ENCODE data around the gene USP13. TPM values are rescaled to one million over a fixed set of nuclear protein-coding genes. Genes with fewer than 3 reads are reported as not detected.

Gene USP13
- total and polyA plus RNA-seq, 2 of the 13 experiments (the other 11 are each of a cell fraction or from before 2014, with no cell fraction given), result 15.9 to 36.7 TPM

GRCh38 chr3:179739816-179740594, 87.2 kb downstream of the USP13 start (continued):
- TF ChIP-seq HIC2 (CRISPR knock-in tag; IDR thresholded peaks at IDR 0.05; ENCODE audit: low read depth) (peak; percentile 74; the same call in 1 of the 2 replicates), ZNF441 (CRISPR knock-in tag; IDR thresholded peaks at IDR 0.05; ENCODE audit: borderline replicate concordance) (peak; percentile 38; the same call in 1 of the 2 replicates), NR2F6 (IDR thresholded peaks at IDR 0.05) (peak; percentile 72), NR2F6 (CRISPR knock-in tag; IDR thresholded peaks at IDR 0.05) (peak; percentile 72), HINFP (CRISPR knock-in tag; IDR thresholded peaks at IDR 0.05; ENCODE audit: low read depth) (no peak), ZNF513 (CRISPR knock-in tag; conservative IDR thresholded peaks at IDR 0.05) (0 out of 2 replicates have a peak, but pooled peaks have one; percentile 45)
- TF ChIP-seq, protein P1, sequence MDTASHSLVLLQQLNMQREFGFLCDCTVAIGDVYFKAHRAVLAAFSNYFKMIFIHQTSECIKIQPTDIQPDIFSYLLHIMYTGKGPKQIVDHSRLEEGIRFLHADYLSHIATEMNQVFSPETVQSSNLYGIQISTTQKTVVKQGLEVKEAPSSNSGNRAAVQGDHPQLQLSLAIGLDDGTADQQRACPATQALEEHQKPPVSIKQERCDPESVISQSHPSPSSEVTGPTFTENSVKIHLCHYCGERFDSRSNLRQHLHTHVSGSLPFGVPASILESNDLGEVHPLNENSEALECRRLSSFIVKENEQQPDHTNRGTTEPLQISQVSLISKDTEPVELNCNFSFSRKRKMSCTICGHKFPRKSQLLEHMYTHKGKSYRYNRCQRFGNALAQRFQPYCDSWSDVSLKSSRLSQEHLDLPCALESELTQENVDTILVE (CRISPR knock-in tag; IDR thresholded peaks at IDR 0.05), result peak; percentile 53; the same call in 1 of the 2 replicates
- TF ChIP-seq, protein P2, sequence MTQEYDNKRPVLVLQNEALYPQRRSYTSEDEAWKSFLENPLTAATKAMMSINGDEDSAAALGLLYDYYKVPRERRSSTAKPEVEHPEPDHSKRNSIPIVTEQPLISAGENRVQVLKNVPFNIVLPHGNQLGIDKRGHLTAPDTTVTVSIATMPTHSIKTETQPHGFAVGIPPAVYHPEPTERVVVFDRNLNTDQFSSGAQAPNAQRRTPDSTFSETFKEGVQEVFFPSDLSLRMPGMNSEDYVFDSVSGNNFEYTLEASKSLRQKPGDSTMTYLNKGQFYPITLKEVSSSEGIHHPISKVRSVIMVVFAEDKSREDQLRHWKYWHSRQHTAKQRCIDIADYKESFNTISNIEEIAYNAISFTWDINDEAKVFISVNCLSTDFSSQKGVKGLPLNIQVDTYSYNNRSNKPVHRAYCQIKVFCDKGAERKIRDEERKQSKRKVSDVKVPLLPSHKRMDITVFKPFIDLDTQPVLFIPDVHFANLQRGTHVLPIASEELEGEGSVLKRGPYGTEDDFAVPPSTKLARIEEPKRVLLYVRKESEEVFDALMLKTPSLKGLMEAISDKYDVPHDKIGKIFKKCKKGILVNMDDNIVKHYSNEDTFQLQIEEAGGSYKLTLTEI (CRISPR knock-in tag; conservative IDR thresholded peaks at IDR 0.05), result no peak
- TF ChIP-seq, protein P3, sequence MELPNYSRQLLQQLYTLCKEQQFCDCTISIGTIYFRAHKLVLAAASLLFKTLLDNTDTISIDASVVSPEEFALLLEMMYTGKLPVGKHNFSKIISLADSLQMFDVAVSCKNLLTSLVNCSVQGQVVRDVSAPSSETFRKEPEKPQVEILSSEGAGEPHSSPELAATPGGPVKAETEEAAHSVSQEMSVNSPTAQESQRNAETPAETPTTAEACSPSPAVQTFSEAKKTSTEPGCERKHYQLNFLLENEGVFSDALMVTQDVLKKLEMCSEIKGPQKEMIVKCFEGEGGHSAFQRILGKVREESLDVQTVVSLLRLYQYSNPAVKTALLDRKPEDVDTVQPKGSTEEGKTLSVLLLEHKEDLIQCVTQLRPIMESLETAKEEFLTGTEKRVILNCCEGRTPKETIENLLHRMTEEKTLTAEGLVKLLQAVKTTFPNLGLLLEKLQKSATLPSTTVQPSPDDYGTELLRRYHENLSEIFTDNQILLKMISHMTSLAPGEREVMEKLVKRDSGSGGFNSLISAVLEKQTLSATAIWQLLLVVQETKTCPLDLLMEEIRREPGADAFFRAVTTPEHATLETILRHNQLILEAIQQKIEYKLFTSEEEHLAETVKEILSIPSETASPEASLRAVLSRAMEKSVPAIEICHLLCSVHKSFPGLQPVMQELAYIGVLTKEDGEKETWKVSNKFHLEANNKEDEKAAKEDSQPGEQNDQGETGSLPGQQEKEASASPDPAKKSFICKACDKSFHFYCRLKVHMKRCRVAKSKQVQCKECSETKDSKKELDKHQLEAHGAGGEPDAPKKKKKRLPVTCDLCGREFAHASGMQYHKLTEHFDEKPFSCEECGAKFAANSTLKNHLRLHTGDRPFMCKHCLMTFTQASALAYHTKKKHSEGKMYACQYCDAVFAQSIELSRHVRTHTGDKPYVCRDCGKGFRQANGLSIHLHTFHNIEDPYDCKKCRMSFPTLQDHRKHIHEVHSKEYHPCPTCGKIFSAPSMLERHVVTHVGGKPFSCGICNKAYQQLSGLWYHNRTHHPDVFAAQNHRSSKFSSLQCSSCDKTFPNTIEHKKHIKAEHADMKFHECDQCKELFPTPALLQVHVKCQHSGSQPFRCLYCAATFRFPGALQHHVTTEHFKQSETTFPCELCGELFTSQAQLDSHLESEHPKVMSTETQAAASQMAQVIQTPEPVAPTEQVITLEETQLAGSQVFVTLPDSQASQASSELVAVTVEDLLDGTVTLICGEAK (IDR thresholded peaks at IDR 0.05), result no peak
- TF ChIP-seq, protein P3 (CRISPR knock-in tag; IDR thresholded peaks at IDR 0.05), result no peak; the same call in 1 of the 2 replicates

Data from HepG2 (cell line).